ENCODE data around the gene IL18R1.

The IL18R1 gene

GRCh38 chr2:102346381-102347130 lies 9.0 kb upstream of the IL18R1 start:
- DNase-seq, result no peak

- no peak for DNase-seq
These were observed 5.3 kb upstream of the IL18R1 start for GRCh38 chr2:102350137-102350793.

GRCh38 chr2:102356381-102356712 lies 751 bp downstream of the IL18R1 start:
- DNase-seq, result no peak

- DNase-seq, result no peak
These were observed 1.1 kb downstream of the IL18R1 start for GRCh38 chr2:102356741-102357140.

- DNase-seq, result no peak
These were observed 2.3 kb downstream of the IL18R1 start for GRCh38 chr2:102357937-102358336.

GRCh38 chr2:102358496-102358895 lies 2.9 kb downstream of the IL18R1 start:
- DNase-seq, result no peak

GRCh38 chr2:102359527-102359926 lies 3.9 kb downstream of the IL18R1 start:
- DNase-seq, result no peak

- DNase-seq, result no peak
These were observed 6.1 kb downstream of the IL18R1 start for GRCh38 chr2:102361632-102362241.

GRCh38 chr2:102365763-102366162 lies 10.2 kb downstream of the IL18R1 start:
- no peak for DNase-seq

- DNase-seq, result no peak
These were observed 11.0 kb downstream of the IL18R1 start for GRCh38 chr2:102366406-102367112.

GRCh38 chr2:102367331-102367971 lies 11.9 kb downstream of the IL18R1 start:
- no peak for DNase-seq

- no peak for DNase-seq
These were observed 13.0 kb downstream of the IL18R1 start for GRCh38 chr2:102368461-102369109.

GRCh38 chr2:102369866-102370265 lies 14.3 kb downstream of the IL18R1 start:
- no peak for DNase-seq

- no peak for DNase-seq
These were observed 20.5 kb downstream of the IL18R1 start for GRCh38 chr2:102376052-102376591.

GRCh38 chr2:102383722-102384121 lies 28.1 kb downstream of the IL18R1 start:
- no peak for DNase-seq

- no peak for DNase-seq
These were observed 29.9 kb downstream of the IL18R1 start for GRCh38 chr2:102385522-102385921.

GRCh38 chr2:102386004-102386403 lies 30.4 kb downstream of the IL18R1 start:
- no peak for DNase-seq

GRCh38 chr2:102386867-102387541 lies 31.4 kb downstream of the IL18R1 start:
- DNase-seq, result no peak

GRCh38 chr2:102387763-102388546 lies 32.4 kb downstream of the IL18R1 start:
- no peak for DNase-seq

GRCh38 chr2:102391565-102391964 lies 36.0 kb downstream of the IL18R1 start:
- no peak for DNase-seq

- DNase-seq, result no peak
These were observed 36.5 kb downstream of the IL18R1 start for GRCh38 chr2:102392096-102392495.

Measured in NCI-H1092 treated with DMSO at 0.1 percent for 48 hours (cell line).